Measurements from ENCODE around the gene COL26A1. TPM values are rescaled to one million over a fixed set of nuclear protein-coding genes. Genes with fewer than 3 reads are reported as not detected.
"Not testable (repeated sequence)": the region's sequence is repeated elsewhere in the genome, so short reads cannot be mapped to it uniquely, and the experiment has no call there.

The COL26A1 gene
- total and polyA plus RNA-seq, 5 experiments from 2014 or later: not detected

DNA sequence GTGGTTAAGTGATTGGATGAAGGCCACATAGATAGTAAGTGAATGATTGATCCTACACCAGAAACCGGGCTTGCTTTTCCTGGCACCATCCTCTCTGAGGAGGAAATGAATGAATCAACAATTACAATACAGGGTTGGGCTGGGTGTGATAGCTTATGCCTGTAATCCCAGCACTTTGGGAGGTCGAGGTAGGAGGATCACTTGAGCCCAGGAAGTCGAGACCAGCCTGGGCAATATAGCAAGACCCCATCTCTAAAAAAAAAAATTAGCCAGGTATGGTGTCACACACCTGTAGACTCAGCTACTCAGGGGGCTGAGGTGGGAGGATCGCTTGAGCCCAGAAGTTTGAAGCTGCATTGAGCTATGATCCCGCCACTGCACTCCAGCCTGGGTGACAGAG, 111.5 kb downstream of the COL26A1 start:
- peaks cover 0 to 7% (median 0%) of the 10 kb centered on the region in 5 donors for H3K27me3 Mint-ChIP-seq
- ATAC-seq (no peak), DNase-seq (no peak)
- peaks cover 4 to 12% (median 5%) of the 10 kb centered on the region in 9 donors for H3K9me3 Mint-ChIP-seq
- peaks cover 0 to 7% (median 5%) of the 10 kb centered on the region in 3 donors for H3K36me3 Mint-ChIP-seq
- no peak overlapping the region for H3K27ac Mint-ChIP-seq
- H3K4me1 Mint-ChIP-seq: peaks cover 0 to 5% (median 2%) of the 10 kb centered on the region in 4 donors
- no peak overlapping the region for H3K4me3 Mint-ChIP-seq
- POLR2A ChIA-PET: no interaction called here

DNA sequence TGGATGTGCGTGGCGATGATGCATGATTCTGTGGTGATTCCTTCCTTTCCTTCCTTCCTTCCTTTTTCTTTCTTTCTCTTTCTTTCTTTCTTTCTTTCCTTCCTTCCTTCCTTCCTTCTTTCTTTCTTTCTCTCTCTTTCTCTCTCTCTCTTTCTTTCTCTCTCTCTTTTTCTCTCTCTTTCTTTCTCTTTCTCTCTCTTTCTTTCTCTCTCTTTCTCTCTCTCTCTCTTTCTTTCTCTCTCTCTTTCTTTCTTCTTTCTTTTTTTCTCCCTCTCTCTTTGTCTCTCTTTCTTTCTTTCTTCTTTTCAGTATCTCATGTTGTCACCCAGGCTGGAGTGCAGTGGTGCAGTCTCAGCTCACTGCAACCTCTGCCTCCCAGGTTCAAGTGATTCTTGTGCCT, 113.0 kb downstream of the COL26A1 start:
- H3K27me3 Mint-ChIP-seq, DNase-seq, H3K4me3 Mint-ChIP-seq, POLR2A ChIA-PET, ATAC-seq, H3K4me1 Mint-ChIP-seq: not testable (repeated sequence)
- peak overlapping the region in 3 of 10 donors; percentile 8 to 41 (median 14) for H3K27ac Mint-ChIP-seq
- H3K36me3 Mint-ChIP-seq: peaks cover 0 to 19% (median 13%) of the 10 kb centered on the region in 3 donors
- H3K9me3 Mint-ChIP-seq: peaks cover 9 to 25% (median 17%) of the 10 kb centered on the region in 9 donors

DNA sequence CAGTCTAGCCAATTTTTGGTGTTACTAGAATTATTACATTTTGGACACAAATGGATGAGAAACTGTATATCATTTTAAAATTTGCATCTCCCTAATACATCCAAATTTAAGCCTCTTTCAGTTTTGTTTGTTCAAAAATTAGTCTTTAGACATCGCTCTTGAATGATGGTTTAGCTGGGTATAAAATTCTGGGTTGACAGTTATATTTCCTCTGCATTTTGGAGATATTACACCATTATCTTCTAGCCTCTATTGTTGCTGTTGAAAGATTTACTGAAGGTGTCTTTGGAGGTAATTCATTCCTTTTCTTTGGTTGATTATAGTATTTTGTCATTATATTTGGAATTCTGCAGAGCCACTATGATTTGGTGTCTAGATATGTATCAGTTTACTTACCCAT, 116.5 kb downstream of the COL26A1 start:
- Mint-ChIP-seq H3K27ac (peak overlapping the region in 1 of 10 donors; percentile 11), H3K4me3 (no peak overlapping the region), H3K36me3 (peaks cover 0 to 25% (median 17%) of the 10 kb centered on the region in 3 donors), H3K9me3 (peaks cover 9 to 34% (median 21%) of the 10 kb centered on the region in 9 donors), H3K4me1 (peaks cover 0 to 5% (median 2%) of the 10 kb centered on the region in 4 donors), H3K27me3 (peaks cover 0 to 8% (median 0%) of the 10 kb centered on the region in 5 donors)
- ATAC-seq (no peak), DNase-seq (no peak)
- POLR2A ChIA-PET: no interaction called here

DNA sequence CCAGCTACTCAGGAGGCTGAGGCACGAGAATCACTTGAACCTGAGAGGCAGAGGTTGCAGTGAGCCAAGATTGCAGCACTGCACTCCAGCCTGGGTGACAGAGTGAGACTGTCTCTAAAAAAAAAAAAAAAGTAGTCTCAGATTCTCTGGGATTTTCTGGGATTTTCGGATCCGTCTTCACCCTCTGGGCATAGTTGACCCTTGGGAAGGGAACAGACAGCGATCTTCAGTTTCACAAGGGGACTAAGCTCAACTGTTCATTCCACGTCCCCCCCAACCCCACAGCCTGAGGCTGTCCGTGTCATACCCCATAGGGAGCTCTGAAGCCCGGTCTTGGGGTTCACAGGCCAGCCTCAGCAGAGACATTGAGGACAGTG, 123.4 kb downstream of the COL26A1 start:
- H3K4me3 Mint-ChIP-seq, H3K27me3 Mint-ChIP-seq, H3K9me3 Mint-ChIP-seq, DNase-seq, H3K36me3 Mint-ChIP-seq, POLR2A ChIA-PET, ATAC-seq, H3K4me1 Mint-ChIP-seq, H3K27ac Mint-ChIP-seq: not testable (repeated sequence)

DNA sequence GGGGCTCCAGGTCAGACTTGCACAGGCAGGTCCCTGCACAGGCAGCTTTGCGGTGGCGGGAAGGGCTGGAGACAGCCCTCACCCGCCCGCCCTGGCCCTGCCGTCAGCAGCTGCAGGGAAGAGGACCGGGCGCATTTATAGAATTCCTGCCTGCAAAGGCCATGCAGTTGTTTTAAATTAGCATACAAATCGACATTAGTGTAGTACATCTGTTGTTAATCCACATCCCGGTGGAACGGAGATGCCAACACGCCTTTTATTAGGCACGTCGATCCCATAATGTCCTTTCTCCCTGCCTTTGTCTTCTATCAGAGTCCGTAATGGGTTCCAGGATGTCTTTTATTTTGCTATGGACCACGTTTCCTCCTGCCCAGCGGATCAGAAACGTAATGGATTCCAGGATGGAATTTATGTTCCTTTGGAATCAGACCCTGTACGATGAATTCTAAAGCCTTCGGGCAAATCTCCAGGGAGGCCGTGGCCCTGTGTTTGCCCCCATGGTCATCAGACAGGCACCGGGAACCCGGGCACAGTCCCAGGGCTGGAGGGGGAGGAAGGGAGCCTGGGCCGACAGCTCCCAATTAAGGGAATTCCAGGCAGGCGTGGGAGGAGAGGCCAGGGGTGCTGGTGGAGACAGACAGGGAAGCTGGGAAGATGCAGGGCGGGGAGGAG, 123.9 kb downstream of the COL26A1 start:
- peaks cover 0 to under 1% (median 0%) of the 10 kb centered on the region in 9 donors for H3K9me3 Mint-ChIP-seq
- DNase-seq: no peak
- H3K4me1 Mint-ChIP-seq: no peaks in the 10 kb centered on the region
- ATAC-seq: no peak
- POLR2A ChIA-PET: no interaction called here
- no peaks in the 10 kb centered on the region for H3K36me3 Mint-ChIP-seq
- no peak overlapping the region for H3K4me3 Mint-ChIP-seq
- H3K27me3 Mint-ChIP-seq: peaks cover 0 to 6% (median 0%) of the 10 kb centered on the region in 5 donors
- no peak overlapping the region for H3K27ac Mint-ChIP-seq

DNA sequence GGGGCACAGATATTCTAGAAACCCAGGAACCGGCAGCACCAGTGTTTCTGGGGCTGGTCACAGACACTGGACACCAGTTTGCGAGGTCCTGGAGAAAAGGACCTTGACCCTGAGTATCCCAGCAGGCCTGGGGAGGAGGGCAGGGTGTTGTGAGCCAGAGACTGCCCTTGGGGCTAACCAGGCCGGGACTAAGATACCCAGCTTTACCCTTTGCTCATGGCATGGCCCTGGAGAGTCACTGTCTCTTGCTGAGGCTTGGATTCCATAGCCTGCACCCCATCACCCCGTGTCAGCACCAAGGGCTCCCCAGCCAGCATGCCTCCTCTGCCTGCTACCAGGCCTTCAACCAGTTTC, 124.4 kb downstream of the COL26A1 start:
- Mint-ChIP-seq H3K4me3 (peak overlapping the region in 1 of 10 donors; percentile 41), H3K9me3 (no peaks in the 10 kb centered on the region), H3K27ac (no peak overlapping the region), H3K36me3 (no peaks in the 10 kb centered on the region), H3K27me3 (peaks cover 0 to 9% (median 0%) of the 10 kb centered on the region in 5 donors), H3K4me1 (no peaks in the 10 kb centered on the region)
- ATAC-seq: no peak
- no peak for DNase-seq
- POLR2A ChIA-PET: no interaction called here

DNA sequence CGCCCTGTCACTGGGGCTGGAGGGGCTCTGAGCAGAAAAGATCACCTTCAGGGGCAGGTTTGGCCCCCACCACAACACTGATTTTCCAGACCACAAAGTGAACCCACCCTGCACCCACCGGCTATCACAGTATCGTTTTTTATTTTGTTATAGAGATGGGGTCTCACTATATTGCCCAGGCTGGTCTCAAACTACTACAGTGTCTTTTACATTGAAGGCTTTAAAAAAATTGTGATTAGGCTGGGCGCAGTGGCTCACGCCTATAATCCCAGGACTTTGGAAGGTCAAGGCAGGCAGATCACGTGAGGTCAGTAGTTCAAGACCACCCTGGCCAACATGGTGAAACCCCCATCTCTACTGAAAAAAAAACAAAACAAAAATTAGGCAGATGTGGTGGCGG, 125.1 kb downstream of the COL26A1 start:
- Mint-ChIP-seq H3K27ac (no peak overlapping the region), H3K27me3 (peaks cover 0 to 9% (median 0%) of the 10 kb centered on the region in 5 donors), H3K9me3 (no peaks in the 10 kb centered on the region), H3K4me1 (no peaks in the 10 kb centered on the region), H3K4me3 (no peak overlapping the region), H3K36me3 (no peaks in the 10 kb centered on the region)
- no peak for DNase-seq
- ATAC-seq: no peak
- POLR2A ChIA-PET: no interaction called here

DNA sequence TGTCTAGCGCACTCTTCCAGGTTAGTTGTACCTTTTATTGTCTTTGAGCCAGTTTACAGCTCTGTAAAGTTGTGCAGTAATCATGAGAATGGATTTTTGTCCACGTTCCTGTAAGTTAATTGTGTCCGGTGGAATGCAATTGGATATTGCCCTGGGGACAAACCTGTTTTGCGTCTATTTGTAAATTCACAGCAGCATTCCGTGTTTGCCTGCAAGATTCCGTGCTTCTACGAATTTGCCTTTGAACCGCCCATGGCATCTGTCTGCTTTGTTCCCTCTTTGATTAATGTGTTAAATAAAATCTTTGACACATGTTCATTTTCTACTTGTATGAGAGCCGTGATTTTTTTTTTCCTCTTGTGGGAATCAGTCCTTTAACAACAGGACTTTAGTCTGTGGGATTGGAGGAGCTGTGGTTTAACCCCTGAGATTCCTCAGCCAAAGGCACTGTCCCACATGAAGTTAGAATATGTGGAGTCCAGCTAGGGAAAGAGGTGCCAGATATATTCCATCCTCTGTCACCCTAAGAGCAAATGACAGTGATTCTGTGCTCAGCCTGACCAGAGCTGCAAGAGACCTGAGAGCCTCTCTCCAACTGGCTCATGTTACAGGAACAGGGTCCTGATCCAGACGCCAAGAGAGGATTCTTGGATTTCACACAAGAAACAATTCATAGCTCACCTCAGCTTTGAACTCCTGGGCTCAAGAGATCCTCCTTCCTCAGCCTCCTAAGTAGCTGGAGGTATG, 126.3 kb downstream of the COL26A1 start:
- peaks cover 0 to 9% (median 0%) of the 10 kb centered on the region in 5 donors for H3K27me3 Mint-ChIP-seq
- no peaks in the 10 kb centered on the region for H3K9me3 Mint-ChIP-seq
- H3K4me3 Mint-ChIP-seq: no peak overlapping the region
- ATAC-seq (no peak), DNase-seq (peak in 1 of 10 donors; percentile 52)
- H3K4me1 Mint-ChIP-seq: no peaks in the 10 kb centered on the region
- POLR2A ChIA-PET: no interaction called here
- no peaks in the 10 kb centered on the region for H3K36me3 Mint-ChIP-seq
- H3K27ac Mint-ChIP-seq: no peak overlapping the region

DNA sequence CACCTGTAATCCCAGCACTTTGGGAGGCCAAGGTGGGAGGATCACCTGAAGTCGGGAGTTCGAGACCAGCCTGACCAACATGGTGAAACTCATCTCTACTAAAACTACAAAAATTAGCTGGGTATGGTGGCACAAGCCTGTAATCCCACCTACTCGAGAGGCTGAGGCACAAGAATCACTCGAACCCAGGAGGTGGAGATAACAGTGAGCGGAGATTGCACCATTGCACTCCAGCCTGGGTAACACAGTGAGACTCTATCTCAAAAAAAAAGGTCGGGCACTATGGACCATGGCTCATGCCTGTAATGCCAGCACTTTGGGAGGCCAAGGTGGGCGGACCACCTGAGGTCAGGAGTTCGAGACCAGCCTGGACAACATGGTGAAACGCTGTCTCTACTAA, 127.8 kb downstream of the COL26A1 start:
- H3K36me3 Mint-ChIP-seq, H3K4me1 Mint-ChIP-seq, H3K27ac Mint-ChIP-seq, ATAC-seq, H3K9me3 Mint-ChIP-seq, POLR2A ChIA-PET, H3K4me3 Mint-ChIP-seq: not testable (repeated sequence)
- DNase-seq: peak in 1 of 10 donors; percentile 58
- peaks cover 0 to 11% (median 0%) of the 10 kb centered on the region in 5 donors for H3K27me3 Mint-ChIP-seq

DNA sequence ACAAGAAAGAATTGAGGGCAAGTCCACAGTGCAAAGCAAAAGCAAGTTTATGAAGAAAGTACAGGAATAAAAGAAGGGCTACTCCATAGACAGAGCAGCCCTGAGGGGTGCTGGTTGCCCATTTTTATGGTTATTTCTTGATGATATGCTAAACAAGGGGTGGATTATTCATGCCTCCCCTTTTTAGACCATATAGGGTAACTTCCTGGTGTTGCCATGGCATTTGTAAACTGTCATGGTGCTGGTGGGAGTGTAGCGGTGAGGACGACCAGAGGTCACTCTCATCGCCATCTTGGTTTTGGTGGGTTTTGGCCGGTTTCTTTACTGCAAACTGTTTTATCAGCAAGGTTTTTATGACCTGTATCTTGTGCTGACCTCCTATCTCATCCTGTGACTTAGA, 128.8 kb downstream of the COL26A1 start:
- H3K27ac Mint-ChIP-seq, H3K36me3 Mint-ChIP-seq, H3K9me3 Mint-ChIP-seq, H3K4me1 Mint-ChIP-seq, POLR2A ChIA-PET, H3K4me3 Mint-ChIP-seq, ATAC-seq, DNase-seq: not testable (repeated sequence)
- H3K27me3 Mint-ChIP-seq: peaks cover 0 to 11% (median 0%) of the 10 kb centered on the region in 5 donors

DNA sequence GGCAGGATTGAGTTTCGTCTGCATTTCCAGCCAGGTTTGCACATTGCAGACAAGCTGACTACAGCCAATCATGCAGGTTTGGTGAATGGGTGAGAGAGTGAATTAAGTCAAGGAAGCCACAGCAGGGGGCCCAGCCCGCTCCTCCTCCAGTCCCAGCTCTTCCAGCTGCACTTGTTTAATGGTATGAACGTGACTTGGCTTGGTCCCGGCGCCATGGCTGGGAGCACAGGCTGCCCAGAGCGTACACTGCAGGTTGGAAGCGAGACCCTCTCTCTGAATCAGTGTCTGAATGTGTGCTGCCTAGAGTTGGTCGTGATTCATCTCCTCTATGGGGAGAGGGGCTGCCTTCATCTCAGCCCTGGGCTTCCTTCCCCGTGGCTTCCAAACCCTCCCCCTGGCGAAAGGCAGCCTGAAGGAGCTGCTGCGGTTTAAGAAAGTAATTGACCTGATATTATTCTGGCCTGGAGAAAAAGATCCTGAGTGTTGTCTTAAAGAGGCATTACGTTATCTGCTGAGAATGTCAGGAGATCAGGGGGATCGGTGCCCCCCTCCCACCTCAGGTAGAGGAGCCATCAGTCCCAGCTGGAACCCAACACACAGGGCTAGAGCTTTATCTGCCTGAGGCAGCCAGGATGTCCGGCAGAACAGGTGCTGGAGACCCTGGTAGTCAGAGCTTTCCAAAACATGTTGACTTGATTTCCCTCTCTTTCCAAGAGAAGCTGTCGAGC, 132.1 kb downstream of the COL26A1 start:
- Mint-ChIP-seq H3K4me3 (no peak overlapping the region), H3K27ac (no peak overlapping the region), H3K27me3 (peaks cover 0 to 9% (median 0%) of the 10 kb centered on the region in 5 donors), H3K36me3 (no peaks in the 10 kb centered on the region), H3K4me1 (no peaks in the 10 kb centered on the region), H3K9me3 (peaks cover 0 to 1% (median 0%) of the 10 kb centered on the region in 9 donors)
- POLR2A ChIA-PET: no interaction called here
- peak in 1 of 10 donors; percentile 19 for DNase-seq
- no peak for ATAC-seq

DNA sequence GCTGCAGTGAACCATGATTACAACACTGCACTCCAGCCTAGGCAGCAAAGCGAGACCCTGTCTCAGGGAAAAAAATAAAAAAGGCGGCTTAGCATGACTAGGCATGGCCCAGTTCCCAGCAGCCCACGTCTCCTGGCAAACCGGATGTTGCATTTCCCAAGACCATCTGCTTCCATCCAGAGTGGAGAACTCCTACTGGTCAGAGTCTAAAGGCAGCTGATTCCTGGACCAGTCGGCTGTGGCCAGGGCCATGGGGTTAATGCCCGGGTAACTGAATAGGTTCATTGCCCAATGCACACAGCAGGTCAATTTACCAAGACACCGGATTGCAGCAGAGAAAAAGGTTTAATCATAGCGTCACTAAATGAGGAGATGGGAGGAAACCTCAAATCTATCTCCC, 133.3 kb downstream of the COL26A1 start:
- POLR2A ChIA-PET: no interaction called here
- H3K9me3 Mint-ChIP-seq: peaks cover 0 to 1% (median 0%) of the 10 kb centered on the region in 9 donors
- H3K36me3 Mint-ChIP-seq: no peaks in the 10 kb centered on the region
- peaks cover 0 to 9% (median 0%) of the 10 kb centered on the region in 5 donors for H3K27me3 Mint-ChIP-seq
- no peaks in the 10 kb centered on the region for H3K4me1 Mint-ChIP-seq
- no peak for ATAC-seq
- no peak overlapping the region for H3K4me3 Mint-ChIP-seq
- peak in 1 of 10 donors; percentile 32 for DNase-seq
- H3K27ac Mint-ChIP-seq: no peak overlapping the region

DNA sequence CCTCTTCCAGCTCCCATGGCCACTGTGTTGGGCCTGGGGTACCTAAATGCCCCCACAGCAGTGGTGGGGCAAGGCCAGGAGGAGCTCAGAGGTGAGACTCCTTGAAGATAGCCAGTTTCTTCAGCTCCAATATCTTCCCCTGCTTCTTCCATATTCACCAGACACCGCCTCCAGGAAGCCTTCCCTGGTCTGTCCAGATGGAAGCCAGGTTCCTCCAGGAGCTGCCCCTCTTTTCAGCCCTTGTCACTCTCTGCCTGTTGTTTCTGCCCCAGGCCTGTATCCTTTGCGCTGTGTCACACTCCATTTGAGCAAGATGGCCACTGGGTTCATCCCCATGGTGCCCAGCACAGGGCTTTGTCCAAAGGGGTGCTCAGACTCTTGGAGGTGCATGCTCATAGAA, 138.7 kb downstream of the COL26A1 start:
- Mint-ChIP-seq H3K27me3 (no peaks in the 10 kb centered on the region), H3K9me3 (no peaks in the 10 kb centered on the region), H3K4me1 (peaks cover 0 to 10% (median 0%) of the 10 kb centered on the region in 4 donors), H3K36me3 (no peaks in the 10 kb centered on the region), H3K4me3 (no peak overlapping the region), H3K27ac (no peak overlapping the region)
- DNase-seq: peak in 1 of 10 donors; percentile 56
- POLR2A ChIA-PET: interaction anchor here (0.7 kb wide), 1 partner anchor 89 kb away, joined by 4 read pairs; no protein-coding TSS in a partner anchor
- no peak for ATAC-seq

Data from naive thymus-derived CD8-positive, alpha-beta T cell (primary cell).